ENCODE data around the gene PEX14.

The PEX14 gene

DNA sequence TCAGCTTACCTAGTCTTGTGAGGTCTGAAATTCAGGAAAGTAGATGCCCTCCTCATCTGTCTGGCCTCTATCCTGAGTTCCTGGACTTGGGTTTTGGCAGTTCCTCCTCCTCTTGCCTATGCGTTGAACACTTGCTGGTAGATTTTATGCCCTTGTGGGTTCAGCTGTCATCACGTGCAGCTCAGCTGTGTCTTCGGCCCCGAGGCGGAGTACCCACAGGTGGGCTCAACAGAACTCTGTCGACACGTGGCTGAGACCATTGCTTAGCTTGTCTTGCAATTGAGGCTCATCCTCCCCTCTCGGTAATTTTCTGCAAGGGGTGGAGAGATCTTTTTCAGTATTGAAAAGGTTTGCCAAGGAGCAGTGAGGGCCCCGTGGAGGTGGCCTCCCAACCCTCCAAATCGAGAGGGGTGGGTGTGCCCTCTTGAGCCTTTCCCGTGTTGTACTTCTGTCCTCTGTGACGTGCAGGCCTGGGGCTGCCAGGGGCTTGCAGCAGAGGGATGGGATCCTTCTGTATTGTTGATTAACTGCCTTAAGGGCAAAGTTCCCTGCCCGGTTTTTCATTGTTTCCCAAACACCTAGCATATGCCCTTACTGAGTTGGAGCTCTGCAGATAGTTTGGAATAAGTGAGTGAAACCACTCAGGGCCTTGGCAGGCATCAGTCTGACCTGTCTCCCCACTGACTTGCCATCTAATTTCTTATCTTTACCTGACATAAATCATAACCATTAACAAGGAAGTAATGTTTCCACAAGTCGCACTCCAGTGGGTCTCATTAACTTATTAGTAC is 41.6 kb upstream of the PEX14 start:
- no peaks in the 10 kb centered on the region for H3K9me3 ChIP-seq (replicated peaks in 1 of 11)
- no peak overlapping the region for H3K4me3 ChIP-seq
- H3K4me1 ChIP-seq: peaks cover 14 to 45% (median 39%) of the 10 kb centered on the region in 10 experiments
- no peaks in the 10 kb centered on the region; a peak in 1 of 22 replicates for H4K20me1 ChIP-seq
- H3K27ac ChIP-seq: no peak overlapping the region
- peak overlapping the region in 6 of 11 experiments; percentile 4 to 41 (median 16); a peak in 5 of 22 replicates for H3K9ac ChIP-seq
- no peak for TF ChIP-seq Cebpa-rat (IDR thresholded peaks at IDR 0.05)
- no peaks in the 10 kb centered on the region for H3K27me3 ChIP-seq
- H3K4me2 ChIP-seq: peak overlapping the region in 9 of 11 experiments; percentile 2 to 98 (median 90); a peak in 15 of 22 replicates
- peaks cover 0 to 26% (median 6%) of the 10 kb centered on the region in 11 experiments; a peak in 4 of 22 replicates for H3K36me3 ChIP-seq

DNA sequence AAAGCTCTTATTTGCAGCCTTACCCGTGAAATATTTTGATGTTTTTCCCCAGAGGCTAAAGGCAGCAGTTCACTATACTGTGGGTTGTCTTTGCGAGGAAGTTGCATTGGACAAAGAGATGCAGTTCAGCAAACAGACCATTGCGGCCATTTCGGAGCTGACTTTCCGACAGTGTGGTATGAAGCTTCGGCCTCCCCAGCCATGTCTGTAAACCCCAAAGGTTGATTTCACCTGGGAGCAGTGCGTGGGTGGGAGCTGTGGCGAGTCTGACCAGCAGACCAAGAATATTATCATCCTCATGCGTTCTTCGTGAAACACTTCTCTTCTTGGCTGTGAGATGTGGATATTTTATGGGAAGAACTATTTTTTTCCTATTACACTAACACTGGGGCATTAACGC is 41.0 kb upstream of the PEX14 start:
- Histone ChIP-seq H3K27ac (no peak overlapping the region), H3K9me3 (replicated peaks in 1 of 11) (no peaks in the 10 kb centered on the region), H3K27me3 (no peaks in the 10 kb centered on the region), H3K36me3 (peaks cover 0 to 26% (median 6%) of the 10 kb centered on the region in 11 experiments; a peak in 4 of 22 replicates), H4K20me1 (no peaks in the 10 kb centered on the region; a peak in 1 of 22 replicates), H3K4me2 (peak overlapping the region in 8 of 11 experiments; percentile 88 to 98 (median 91); a peak in 15 of 22 replicates), H3K4me1 (peaks cover 14 to 44% (median 39%) of the 10 kb centered on the region in 10 experiments), H3K4me3 (no peak overlapping the region), H3K9ac (peak overlapping the region in 4 of 11 experiments; percentile 4 to 20 (median 12); a peak in 4 of 22 replicates)
- no peak for TF ChIP-seq Cebpa-rat (IDR thresholded peaks at IDR 0.05)

DNA sequence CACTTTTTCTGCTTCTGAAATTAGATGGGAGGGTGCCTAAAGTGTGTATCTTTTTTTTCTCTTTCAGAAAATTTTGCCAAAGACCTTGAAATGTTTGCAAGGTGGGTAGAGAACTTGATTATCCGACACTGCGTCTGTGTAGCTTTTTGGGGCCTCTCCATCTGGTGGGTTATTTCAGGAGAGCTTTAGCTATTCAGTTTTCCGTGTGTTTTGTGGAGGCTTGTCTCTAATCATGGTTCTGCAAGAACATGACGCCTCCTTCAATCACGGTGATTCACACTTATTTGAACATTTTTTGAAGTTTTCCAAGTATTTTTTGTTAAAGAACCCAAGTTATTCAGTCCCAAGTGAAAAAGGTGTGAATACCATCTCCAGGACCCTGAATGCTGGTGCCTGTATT is 40.2 kb upstream of the PEX14 start:
- H3K9me3 ChIP-seq (replicated peaks in 1 of 11): no peaks in the 10 kb centered on the region

DNA sequence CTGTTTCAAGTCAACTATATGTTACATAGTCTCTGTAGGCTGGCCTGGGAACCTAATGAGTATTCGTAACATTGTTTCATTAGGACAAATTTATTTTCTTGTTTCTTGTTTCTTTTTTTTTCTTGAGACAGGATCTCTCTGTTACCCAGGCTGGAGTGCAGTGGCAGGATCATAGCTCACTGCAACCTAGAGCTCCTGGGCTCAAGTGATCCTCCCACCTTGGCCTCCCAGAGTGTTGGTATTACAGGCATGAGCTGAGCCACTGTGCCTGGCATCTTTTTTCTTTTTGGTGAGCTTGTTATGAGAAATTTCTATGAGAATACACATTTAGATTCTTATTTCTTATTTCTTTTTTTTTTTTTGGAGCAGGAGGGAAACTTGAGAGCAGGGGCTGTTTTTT is 37.7 kb upstream of the PEX14 start:
- Histone ChIP-seq H3K27me3 (no peaks in the 10 kb centered on the region), H3K4me1 (peaks cover 0 to 22% (median 19%) of the 10 kb centered on the region in 10 experiments; a peak in 16 of 20 replicates), H3K9me3 (replicated peaks in 1 of 11) (no peaks in the 10 kb centered on the region), H3K4me2 (no peak overlapping the region), H3K4me3 (no peak overlapping the region), H3K27ac (no peak overlapping the region), H4K20me1 (peaks cover 0 to 4% (median 0%) of the 10 kb centered on the region in 11 experiments; a peak in 3 of 22 replicates), H3K9ac (peak overlapping the region in 1 of 11 experiments; percentile 37; a peak in 1 of 22 replicates), H3K36me3 (peaks cover 0 to 54% (median 23%) of the 10 kb centered on the region in 11 experiments; a peak in 13 of 22 replicates)
- TF ChIP-seq Cebpa-rat (IDR thresholded peaks at IDR 0.05): no peak

More for the DNA sequence above, 40.2 kb upstream of the PEX14 start:
- H3K36me3 ChIP-seq: peaks cover 0 to 31% (median 6%) of the 10 kb centered on the region in 11 experiments; a peak in 6 of 22 replicates
- peaks cover 12 to 37% (median 34%) of the 10 kb centered on the region in 10 experiments for H3K4me1 ChIP-seq
- no peaks in the 10 kb centered on the region for H3K27me3 ChIP-seq
- H4K20me1 ChIP-seq: peaks cover 0 to 4% (median 0%) of the 10 kb centered on the region in 11 experiments; a peak in 2 of 22 replicates
- H3K4me3 ChIP-seq: no peak overlapping the region
- no peak overlapping the region for H3K4me2 ChIP-seq
- 0 out of 22 replicates have a peak overlapping the region, but pooled peaks of 1 of the 11 experiments have one; percentile 7 for H3K9ac ChIP-seq
- H3K27ac ChIP-seq: no peak overlapping the region
- TF ChIP-seq Cebpa-rat (IDR thresholded peaks at IDR 0.05): no peak

DNA sequence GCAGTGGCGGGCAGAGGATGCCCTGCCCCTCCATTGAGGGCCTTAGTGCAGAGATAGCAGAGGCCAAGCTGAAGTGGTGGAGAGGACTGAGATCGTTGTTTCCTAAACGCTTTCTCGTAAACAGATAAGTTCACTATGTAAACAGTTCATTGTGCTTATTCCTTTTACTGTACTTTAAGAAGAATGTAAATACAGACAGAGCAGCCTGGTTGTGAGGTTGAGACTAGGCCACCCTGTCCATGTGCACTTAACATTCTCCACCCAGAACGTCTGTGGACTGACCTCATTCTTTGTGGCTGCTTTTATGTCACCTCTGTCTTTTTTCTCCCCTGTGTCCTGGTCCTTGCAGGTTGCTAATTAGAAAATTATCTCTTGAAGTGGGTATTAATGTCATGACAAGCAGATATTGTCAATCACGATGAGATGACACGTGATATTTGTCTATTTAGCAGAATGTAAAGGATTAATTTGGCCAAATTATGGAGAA is 36.0 kb upstream of the PEX14 start:
- no peak for TF ChIP-seq Cebpa-rat (IDR thresholded peaks at IDR 0.05)
- H3K27ac ChIP-seq: no peak overlapping the region
- H3K9ac ChIP-seq: no peak overlapping the region
- no peaks in the 10 kb centered on the region for H3K9me3 ChIP-seq (replicated peaks in 1 of 11)
- H3K36me3 ChIP-seq: peaks cover 0 to 67% (median 30%) of the 10 kb centered on the region in 11 experiments; a peak in 15 of 22 replicates
- no peaks in the 10 kb centered on the region for H3K27me3 ChIP-seq
- H3K4me3 ChIP-seq: no peak overlapping the region
- H4K20me1 ChIP-seq: peaks cover 0 to 4% (median 0%) of the 10 kb centered on the region in 11 experiments; a peak in 3 of 22 replicates
- H3K4me1 ChIP-seq: peaks cover 0 to 6% (median 3%) of the 10 kb centered on the region in 10 experiments; a peak in 12 of 20 replicates
- H3K4me2 ChIP-seq: no peak overlapping the region

DNA sequence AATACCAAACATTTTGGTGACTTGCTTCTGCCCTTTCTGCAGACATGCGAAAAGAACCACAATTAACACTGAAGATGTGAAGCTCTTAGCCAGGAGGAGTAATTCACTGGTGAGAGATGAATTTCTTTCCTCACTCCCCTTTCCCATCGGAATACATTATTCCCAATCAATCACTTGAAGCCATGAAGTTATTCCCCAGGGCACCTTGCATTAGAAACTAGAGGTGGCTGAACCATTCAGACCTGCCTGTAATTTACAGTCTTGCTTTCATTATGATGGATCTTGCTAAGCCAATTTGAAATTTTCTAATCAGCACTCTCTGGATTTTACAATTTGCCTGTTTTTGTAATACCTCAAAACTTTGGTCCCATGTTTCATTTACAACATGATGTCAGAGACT is 34.4 kb upstream of the PEX14 start:
- Histone ChIP-seq H3K4me3 (no peak overlapping the region), H3K27ac (no peak overlapping the region), H3K4me1 (no peaks in the 10 kb centered on the region), H3K9ac (0 out of 22 replicates have a peak overlapping the region, but pooled peaks of 1 of the 11 experiments have one; percentile 7), H3K4me2 (no peak overlapping the region), H3K27me3 (no peaks in the 10 kb centered on the region), H3K9me3 (replicated peaks in 1 of 11) (no peaks in the 10 kb centered on the region), H4K20me1 (peaks cover 0 to 4% (median 0%) of the 10 kb centered on the region in 11 experiments; a peak in 3 of 22 replicates), H3K36me3 (peaks cover 0 to 73% (median 32%) of the 10 kb centered on the region in 11 experiments; a peak in 16 of 22 replicates)
- no peak for TF ChIP-seq Cebpa-rat (IDR thresholded peaks at IDR 0.05)

DNA sequence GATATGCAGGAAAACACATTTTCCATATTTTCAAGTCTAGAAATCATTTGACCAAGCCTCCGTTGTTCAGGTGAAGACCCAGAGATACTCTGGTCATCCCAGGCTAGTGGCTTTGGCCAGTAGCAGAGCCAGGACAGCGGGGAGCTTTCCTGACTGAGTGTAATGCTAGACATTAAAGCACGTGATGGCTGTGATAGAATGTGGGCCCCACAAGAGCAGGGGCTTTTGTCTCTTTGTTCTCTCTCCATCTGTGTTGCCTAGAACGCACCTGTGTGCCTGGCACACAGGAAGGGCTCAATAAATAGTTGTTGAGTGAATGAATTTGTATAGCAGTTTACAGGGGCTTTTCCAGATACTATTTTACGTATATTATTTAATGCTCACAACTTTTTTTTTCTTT is 34.0 kb upstream of the PEX14 start:
- TF ChIP-seq Cebpa-rat (IDR thresholded peaks at IDR 0.05): no peak
- peaks cover 0 to 76% (median 32%) of the 10 kb centered on the region in 11 experiments; a peak in 16 of 22 replicates for H3K36me3 ChIP-seq
- H3K9ac ChIP-seq: no peak overlapping the region
- no peaks in the 10 kb centered on the region for H3K9me3 ChIP-seq (replicated peaks in 1 of 11)
- H4K20me1 ChIP-seq: peaks cover 0 to 4% (median 0%) of the 10 kb centered on the region in 11 experiments; a peak in 3 of 22 replicates
- H3K4me2 ChIP-seq: no peak overlapping the region
- H3K4me1 ChIP-seq: no peaks in the 10 kb centered on the region
- H3K4me3 ChIP-seq: no peak overlapping the region
- no peak overlapping the region for H3K27ac ChIP-seq
- H3K27me3 ChIP-seq: no peaks in the 10 kb centered on the region

DNA sequence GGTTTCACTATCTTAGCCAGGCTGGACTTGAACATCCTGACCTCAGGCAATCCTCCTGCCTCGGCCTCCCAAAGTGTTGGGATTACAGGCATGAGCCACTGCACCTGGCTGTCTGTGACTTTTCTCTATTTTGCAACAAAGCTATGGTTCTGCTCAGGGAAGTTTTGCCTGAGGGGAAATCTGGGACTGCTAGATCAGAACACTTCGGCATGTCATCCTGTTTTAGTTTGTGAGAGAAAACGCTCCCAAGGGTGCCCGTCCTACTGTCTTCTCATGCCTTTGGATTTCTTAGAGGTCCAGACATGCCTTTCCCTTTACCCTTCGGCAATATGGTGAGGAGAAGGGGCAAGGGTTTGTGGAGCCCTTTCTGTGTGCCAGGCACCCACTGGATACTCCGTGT is 30.5 kb upstream of the PEX14 start:
- H3K4me3 ChIP-seq: no peak overlapping the region
- no peak overlapping the region for H3K9ac ChIP-seq
- no peak for TF ChIP-seq Cebpa-rat (IDR thresholded peaks at IDR 0.05)
- no peaks in the 10 kb centered on the region for H3K27me3 ChIP-seq
- no peaks in the 10 kb centered on the region for H3K9me3 ChIP-seq (replicated peaks in 1 of 11)
- H4K20me1 ChIP-seq: peaks cover 0 to 4% (median 0%) of the 10 kb centered on the region in 11 experiments; a peak in 2 of 22 replicates
- H3K4me2 ChIP-seq: no peak overlapping the region
- H3K27ac ChIP-seq: no peak overlapping the region
- peaks cover 0 to 82% (median 32%) of the 10 kb centered on the region in 11 experiments; a peak in 16 of 22 replicates for H3K36me3 ChIP-seq
- H3K4me1 ChIP-seq: no peaks in the 10 kb centered on the region

All from BLaER1 treated with 17β-estradiol and CSF1 and Interleukin-3, amounts not matched to agents 10 nM and 100 nM (cell line).